ENCODE results near the gene CD44.
"Not testable (repeated sequence)": the region's sequence is repeated elsewhere in the genome, so short reads cannot be mapped to it uniquely, and the experiment has no call there.

Gene CD44

DNA sequence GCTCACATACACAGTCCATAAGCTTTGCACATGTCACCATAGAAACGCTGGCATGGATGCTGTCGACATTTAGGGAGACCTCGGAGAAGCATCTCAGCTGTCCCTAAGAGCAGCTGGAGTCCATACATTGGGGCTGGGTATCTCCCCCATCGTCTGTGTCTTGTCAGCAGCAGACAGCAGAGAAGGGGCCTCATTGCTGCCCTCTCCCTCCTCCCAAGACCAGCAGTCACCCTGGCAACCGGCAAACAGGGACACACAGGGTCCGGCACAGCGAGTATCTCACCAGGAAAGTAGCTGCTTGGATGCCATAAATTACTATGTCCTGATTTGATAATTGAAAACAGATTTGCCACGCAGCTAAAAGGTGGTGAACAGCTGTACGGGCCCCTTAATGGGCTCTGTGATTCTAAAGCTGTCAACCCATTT, 84.4 kb downstream of the CD44 start:
- no peak for DNase-seq

GRCh38 chr11:35223991-35224390, 85.0 kb downstream of the CD44 start:
- DNase-seq: no peak

- no peak for DNase-seq
Measured at GRCh38 chr11:35225946-35226520, 87.1 kb downstream of the CD44 start.

- not testable (repeated sequence) for DNase-seq
Measured at GRCh38 chr11:35226756-35227155, 87.8 kb downstream of the CD44 start.

GRCh38 chr11:35227576-35228327, 88.8 kb downstream of the CD44 start:
- DNase-seq: peak; percentile 43

DNA sequence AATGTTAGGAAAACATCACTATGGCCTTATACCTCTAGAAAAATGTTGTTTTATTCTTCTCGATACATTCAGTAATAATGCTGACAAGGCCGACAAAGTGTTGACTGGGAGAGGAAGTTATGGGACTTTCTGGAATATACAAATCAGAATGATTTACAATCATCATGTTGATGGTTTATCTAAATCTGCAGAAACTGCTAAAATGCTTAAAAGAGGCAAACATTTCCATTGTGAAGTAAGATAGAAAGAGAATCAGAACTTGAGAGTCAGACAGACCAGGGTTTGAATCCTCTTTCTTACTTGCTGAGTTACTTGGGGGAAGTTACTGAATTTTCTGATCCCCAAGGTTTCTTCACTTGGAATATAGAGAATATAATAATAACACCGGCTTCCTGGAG, 89.4 kb downstream of the CD44 start:
- no peak for DNase-seq

- DNase-seq: no peak
Measured at GRCh38 chr11:35230388-35230787, 91.4 kb downstream of the CD44 start.

- no peak for DNase-seq
Measured at GRCh38 chr11:35231076-35231860, 92.3 kb downstream of the CD44 start.

- no peak for DNase-seq
Measured at GRCh38 chr11:35232891-35233330, 93.9 kb downstream of the CD44 start.

DNA sequence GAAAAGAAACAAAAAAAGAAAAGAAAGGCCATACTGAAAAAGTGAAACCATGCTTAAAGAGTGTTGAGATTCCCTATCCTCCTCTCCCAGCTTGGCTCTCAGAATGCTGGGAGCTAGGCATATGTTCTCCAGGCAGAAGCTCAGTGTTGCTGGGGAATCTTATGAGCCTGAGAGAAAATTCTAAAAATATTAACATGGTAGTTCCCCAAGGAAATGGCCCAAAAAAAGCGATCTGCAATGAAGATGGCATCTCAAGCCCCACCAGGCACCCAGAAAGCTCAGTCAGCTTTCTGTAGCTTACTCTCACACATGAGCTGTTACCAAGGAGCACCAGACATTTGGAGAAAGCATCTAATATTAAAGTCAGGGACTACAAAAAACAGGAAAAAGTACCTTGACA, 94.5 kb downstream of the CD44 start:
- DNase-seq: no peak

DNA sequence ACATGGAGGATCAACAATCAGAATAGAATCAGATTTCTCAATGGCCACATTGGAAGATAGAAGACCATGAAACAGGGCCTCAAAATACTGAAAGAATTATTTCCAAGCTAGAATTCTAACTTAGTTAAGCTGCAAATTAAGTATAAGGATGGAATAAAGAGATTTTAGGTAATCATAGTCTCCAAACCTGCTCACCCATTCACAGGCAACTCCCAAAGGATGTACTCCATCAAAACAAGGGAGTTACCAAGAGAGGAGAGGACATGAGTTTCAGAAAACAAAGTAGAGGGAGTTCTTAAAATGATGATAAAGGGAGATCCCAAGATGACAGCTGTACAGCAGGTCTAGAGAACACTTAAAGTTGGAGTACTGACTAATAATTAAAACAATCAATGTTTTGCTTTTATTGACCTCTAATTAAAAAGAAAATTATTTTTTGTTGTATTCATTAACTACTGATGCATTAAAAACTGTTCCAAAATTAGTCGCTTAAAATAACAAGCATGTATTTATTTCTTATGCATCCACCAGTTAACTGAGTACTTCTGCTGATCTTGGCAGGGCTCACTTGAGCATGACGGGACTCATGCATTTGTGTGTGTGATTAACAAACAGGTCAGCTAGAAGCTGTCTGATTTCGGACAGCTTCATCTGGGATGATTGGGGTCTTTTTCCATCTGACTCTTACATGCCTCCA, 95.6 kb downstream of the CD44 start:
- no peak for DNase-seq

DNA sequence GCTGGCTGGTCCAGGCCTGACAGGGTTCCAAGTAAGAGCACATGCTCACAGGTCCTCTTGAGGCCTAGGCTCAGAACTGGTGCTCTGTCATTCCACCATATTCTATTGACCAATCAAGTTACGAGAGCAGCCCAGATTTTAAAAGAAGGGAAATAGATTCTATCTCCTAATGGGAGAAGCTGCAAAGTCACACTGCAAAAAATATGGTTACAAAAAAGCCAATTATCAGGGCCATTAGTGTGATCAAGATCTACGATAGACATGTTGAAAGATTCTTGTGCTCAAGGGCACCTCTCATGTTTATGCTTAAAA, 96.1 kb downstream of the CD44 start:
- DNase-seq: no peak

- DNase-seq: no peak
Measured at GRCh38 chr11:35235498-35235897, 96.5 kb downstream of the CD44 start.

DNA sequence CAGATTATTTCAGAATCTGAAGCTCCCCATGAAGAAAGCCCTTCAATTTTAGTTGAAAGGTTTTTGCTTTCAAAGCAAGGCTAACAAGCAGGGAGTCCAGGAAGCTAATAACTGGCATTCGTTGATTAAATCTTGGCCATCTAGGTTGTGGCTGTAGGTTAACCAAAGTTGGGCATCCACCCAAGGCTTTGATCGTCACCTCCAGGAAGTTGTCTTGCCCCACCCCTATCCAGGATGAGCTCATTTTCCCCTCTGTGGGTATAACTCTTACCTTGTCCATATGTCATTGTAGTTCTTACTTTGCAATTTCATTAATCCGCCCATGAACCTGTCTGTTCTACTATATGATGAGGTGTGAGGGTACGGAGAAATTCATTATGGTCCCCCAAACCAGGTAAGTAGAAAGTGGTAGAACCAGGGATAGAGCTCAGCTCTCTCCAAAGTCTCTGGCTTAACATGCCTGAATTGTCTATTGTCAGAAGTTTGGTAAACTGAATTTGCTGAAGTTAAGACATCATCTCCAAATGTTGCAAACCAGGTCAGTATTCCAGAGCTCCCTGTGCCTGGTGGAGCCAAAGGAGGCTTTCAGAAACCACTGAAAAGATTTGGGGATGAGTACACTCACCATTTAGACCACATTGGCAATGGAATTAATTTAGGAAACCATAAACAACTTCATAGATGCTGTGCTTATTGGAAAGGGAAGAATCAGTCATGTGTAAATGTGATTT, 97.1 kb downstream of the CD44 start:
- DNase-seq: no peak

- DNase-seq: no peak
Measured at GRCh38 chr11:35236667-35237003, 97.7 kb downstream of the CD44 start.

GRCh38 chr11:35237351-35237750, 98.4 kb downstream of the CD44 start:
- no peak for DNase-seq

DNA sequence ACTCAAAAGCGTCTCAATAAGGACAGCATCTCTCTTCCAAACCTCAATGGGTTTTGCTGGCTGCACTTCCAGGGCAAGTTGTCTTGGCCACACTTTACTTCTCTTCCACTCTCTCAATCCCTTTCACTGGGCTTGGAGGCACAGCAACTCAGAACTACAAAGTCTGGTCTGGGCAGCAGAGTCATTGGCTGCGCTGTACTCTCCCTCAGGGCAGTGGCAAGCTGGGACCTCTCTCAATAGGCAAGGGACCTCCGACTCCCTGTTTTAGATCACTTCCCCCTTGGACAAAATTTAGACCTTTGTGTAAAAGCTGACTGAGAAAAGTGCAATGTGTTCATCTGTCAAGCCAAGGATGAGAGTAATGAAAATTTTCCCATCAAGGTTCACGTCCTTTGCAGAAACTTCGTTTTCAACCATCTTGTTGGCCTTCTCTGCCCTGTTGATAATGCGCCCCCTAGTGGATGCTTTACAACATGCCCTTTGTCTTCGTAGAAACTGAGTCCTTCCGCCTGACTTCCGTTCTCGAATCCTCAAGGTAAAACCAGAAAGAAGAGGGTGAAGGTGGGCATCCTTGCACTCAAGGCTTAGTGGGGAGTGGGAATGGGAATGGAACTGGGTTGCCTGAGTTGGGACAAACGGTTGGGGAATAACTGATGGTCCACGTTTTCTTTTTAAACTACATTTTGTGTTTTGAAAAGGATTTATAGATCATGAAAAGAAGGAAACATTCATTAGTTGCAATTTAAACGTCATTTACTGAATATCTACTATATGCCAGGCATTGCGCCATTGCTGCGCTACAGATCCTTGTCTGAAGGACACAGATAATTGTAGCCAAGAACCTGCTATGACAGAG, 99.1 kb downstream of the CD44 start:
- DNase-seq: peak; percentile 63

DNA sequence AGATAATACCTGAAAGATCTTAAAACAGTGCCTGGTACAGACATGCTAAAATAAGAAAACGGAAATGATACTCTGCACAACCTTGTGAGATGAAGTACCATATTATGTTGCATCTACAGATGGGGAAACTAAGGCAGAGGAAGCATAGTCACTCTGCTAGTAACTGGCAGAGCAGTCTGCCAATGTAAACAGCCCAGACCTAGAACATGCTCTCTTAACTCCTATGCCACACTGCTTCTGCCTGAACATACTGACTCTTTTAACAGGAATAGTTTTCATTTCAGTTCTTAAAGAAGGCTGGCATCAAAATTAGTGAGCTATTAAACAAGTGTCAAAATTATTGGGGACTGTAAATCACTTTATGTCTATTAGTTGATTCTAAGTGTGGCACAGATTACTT, 99.9 kb downstream of the CD44 start:
- DNase-seq: no peak

GRCh38 chr11:35239471-35240075, 100.6 kb downstream of the CD44 start:
- DNase-seq: no peak

GRCh38 chr11:35241083-35241482, 102.1 kb downstream of the CD44 start:
- no peak for DNase-seq

DNA sequence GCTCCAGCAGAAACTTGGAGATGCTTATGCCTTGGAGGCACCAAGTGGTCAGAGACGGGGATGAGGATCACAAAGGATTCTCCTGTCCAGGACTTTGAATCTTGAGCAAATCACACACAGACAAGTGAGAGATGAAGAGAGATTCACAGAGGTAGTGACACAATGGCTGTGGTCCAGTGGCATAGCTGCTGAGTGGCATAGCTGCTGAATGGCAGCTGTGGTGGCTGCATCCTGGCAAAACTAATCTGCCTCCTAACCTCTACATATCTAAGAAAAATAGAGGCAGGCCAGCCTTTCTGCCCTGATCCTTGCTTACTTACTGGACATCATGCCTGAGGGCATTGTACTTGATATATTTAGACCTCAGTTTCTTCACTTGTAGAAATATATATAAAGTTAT, 102.6 kb downstream of the CD44 start:
- no peak for DNase-seq
